GM21528 (cell line): ENCODE data around the gene MICAL3.
"Not testable (repeated sequence)": the region's sequence is repeated elsewhere in the genome, so short reads cannot be mapped to it uniquely, and the experiment has no call there.

ENCODE experiments used
- ATAC-seq: cut with Tn5 transposase; IDR thresholded peaks from one replicate; pipeline ENCODE4 v1.9.1; 2021; ENCODE audit warnings: mild to moderate bottlenecking, moderate library complexity; ENCODE audit not compliant: unreplicated experiment, low FRiP score

MICAL3 gene

GRCh38 chr22:17893900-17894535, 130.3 kb downstream of the MICAL3 start:
- no peak for ATAC-seq

GRCh38 chr22:17892376-17892775, 132.0 kb downstream of the MICAL3 start:
- ATAC-seq = no peak

DNA sequence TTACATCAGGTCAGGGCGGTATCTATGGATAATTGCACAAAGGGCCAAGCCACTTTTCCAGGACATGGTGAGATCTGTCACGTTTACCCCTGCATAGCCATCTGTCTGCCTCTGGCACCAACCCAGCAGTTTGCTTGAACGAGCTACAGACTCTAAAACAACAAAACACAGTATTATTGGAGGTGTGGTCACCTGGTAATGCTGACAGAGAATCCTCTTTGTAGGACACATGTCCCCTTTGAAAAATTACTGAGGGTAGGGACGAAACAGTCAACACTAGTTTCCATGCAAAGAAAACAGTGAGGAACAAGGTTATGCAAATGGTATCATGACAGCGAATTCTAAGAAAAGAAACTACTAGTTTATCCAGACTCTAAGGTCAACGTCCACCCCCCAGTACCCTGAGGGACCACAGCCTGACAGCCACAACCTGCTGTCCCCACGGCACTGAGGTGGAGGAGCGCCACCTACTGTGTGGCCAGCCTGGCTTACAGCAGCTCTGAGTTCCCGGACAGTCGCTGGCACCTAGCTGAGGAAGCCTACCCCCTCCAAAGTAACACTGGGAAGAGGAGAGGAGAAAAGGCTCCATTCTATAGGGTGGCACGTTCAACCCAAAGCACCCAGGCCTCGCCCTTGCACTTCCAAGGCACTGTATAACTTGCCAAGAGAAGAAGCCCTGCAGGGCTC, 132.7 kb downstream of the MICAL3 start:
- ATAC-seq = no peak

GRCh38 chr22:17890892-17891291, 133.5 kb downstream of the MICAL3 start:
- ATAC-seq = no peak

DNA sequence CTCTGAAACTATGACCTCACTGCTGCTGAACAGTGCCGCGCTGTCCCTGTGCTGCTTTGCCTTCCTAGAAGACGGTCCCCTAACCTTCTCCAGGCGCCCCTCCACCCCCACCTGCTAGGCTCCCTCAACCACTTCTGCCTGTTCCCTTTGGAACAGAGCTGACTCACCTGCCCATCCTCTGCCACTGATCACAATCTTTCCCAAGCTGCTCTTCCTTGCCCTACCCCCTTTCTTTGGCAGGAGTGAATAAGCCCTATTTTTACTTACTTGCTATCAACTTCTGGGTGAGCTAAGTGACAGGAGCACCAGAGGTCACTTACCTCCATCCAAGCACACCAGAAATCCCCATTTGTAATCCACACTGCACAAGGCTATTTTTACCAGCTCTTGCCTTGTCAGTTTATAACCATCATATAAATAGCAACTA, 134.1 kb downstream of the MICAL3 start:
- no peak for ATAC-seq

DNA sequence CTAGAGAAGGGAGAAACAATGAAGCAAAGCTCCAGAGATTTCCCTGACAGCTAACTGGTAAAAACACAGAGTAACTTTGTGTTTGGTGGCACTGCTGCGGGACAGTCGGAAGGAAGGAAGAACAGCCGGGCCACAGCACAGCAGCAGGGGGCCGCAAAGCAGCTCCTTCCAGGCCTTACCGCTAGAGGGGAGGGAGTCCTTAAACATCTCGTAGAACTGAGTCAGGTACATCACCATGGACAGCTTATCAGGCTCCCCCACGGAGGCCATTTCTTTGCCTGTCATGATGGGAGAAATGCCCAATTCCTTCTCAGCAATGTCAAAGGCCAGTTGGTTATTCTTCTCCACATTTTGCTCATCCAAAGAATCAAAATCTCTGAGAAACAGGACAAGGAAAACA, 135.5 kb downstream of the MICAL3 start:
- ATAC-seq = no peak

- ATAC-seq = no peak
Measured at GRCh38 chr22:17888439-17888838, 135.9 kb downstream of the MICAL3 start.

GRCh38 chr22:17884893-17885292, 139.5 kb downstream of the MICAL3 start:
- no peak for ATAC-seq

DNA sequence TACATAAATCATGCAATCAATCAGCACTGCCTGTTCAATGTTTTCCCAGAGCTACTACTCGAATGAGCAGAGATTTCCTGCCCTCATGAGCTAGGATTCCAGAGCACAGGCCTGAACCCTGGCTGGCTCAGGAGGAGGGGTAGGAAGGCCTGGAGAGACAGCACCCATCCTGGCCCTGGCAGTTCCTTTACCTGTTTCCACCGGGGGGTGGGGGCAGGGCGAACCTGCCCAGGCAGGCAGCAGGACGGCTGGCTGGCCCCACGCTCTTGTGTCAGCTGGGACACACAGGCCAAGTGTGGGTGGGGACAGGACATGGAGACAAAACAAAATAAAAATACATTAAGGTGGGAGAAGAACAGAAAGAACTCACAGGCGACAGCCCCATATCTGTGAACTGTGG, 140.3 kb downstream of the MICAL3 start:
- ATAC-seq = no peak

- ATAC-seq = no peak
Measured at GRCh38 chr22:17883356-17883755, 141.0 kb downstream of the MICAL3 start.

DNA sequence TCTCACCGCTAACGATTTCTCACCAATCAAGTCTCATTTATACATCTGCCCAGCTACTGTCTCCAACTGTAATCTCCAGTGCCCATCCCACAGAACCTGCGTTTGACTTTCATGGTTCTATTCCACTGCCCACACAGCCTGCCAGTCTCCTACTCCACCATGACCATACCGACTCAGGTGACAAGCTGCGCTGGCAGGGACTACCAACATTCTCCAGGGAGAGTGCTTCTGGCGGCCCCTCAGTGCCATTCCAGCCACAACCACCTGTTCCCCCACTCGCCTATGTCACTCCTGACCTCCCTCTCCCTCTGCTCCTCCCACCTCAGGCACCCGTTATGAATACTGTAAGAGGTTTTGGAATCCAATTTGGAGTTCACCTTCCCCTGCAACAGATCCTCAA, 141.6 kb downstream of the MICAL3 start:
- ATAC-seq = no peak

DNA sequence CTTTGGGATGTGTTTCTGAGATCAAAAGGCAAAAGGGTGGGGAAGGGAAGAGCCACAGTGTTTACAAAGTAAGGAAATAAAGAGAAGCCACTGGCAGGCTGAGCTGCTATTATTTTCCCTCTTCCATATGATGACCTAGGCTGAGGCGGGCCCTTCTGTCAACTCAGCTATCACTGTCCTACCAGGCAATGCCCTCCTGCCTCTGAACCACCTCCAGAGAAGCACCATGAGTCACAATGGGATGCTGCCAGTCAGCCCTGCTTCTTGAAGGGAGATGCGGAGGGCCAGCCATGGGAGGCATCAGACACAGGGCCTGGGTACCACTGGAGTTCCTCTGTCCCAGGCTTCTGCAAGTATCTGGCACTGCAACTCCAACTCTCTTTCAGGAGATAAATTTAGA, 142.2 kb downstream of the MICAL3 start:
- ATAC-seq = no peak

DNA sequence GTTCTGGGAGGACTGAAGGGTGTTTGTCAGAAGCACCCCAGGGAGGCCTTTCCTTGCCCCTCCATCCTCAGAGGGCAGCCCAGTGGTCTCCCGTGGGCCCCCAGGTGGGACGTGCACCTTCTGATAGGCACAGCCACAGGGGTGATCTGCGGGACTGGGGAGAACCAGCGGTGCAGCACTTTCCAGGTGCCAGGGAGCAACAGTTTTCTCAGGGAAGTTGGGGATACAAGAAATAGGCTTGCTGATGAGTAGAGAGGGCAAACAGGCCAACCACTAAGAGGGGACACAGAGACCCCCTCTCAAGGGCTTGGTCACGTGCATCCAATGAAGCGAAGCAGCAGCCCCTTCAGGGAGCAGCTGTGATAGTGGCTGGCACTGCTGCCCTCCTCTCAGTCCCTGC, 143.0 kb downstream of the MICAL3 start:
- no peak for ATAC-seq

- ATAC-seq = no peak
Measured at GRCh38 chr22:17880468-17880867, 143.9 kb downstream of the MICAL3 start.

- ATAC-seq = no peak
Measured at GRCh38 chr22:17880020-17880419, 144.3 kb downstream of the MICAL3 start.

DNA sequence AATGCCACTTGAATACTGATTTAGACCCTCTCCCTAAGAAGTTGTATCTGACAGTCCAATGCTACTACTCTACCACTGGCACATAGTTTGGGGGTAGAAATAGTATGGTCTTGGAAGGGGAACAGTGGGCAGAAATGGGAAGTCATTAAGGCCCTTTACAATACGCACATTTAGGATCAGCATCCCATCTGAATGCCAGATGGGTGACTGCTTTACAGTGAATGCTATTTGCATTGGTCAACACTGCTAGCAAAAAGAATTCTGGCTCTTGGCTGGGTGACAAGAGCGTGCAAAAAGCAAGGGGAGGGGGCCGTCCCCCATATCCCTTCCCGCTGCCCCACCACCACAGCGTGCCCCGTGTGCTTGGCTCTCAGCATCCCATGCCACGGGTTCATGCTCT, 145.4 kb downstream of the MICAL3 start:
- ATAC-seq = no peak

DNA sequence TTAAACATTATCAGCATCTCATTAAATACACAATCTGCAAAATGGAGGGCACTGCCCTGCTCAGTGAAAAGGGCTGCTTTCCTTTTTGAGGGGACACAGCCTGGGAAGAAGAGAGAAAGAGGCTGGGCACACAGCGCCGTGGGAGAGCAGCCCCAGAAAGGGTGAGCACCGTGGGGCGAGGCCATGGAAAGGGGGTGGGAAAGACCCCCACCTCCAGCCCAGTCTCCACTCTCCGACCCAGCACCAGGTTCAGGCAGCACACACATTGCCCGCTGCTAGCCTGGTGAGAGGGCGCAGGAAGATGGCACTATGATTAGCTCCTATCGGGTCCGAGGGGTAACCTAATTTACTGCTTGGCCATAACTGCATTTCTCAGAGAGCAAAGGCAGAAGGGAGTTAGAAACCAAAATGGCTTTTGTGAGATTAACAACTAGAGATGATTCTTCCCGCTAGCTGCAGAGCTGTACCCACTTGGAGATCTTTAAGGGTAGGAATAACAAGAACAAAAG, 146.1 kb downstream of the MICAL3 start:
- ATAC-seq = no peak

GRCh38 chr22:17876878-17877855, 147.2 kb downstream of the MICAL3 start:
- ATAC-seq = not testable (repeated sequence)

- no peak for ATAC-seq
Measured at GRCh38 chr22:17876306-17876831, 148.0 kb downstream of the MICAL3 start.

DNA sequence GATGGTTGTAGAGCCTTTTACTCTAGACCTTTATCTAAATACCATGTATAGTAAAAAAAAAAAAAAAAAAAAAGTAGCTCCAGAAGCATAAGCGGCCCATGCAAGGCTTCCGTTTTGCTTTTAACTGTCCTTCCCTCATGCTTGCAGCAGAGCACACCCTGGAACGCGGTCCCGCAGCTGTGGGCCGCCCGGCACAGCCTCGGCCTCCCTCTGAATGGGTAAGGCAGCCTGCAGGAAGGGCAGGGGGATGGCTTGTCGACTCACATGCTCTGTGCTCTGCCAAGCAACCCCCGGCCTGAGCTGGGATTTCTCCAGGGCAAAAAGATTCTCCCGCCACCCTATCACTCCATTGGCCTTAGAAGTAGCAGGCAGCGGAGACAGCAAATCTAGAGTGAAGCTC, 148.7 kb downstream of the MICAL3 start:
- ATAC-seq = no peak

DNA sequence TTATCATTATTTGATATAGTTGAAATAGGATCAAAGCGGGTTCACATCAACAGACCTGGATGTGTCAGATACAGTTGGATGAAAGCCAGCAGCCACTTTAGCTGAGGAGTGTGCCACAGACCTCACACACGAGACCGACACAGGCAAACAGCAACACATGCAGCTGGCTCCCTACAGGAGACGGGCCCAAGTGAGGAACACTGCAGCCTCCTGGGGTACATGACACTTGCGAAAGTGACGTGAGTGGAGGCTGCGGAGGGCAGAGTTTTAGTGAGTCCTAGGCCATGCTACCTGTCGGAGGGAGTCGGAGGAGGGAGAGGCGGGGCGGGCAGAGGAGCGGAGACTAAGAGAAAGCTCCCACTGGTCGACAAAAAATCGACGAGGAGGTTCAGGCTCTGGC, 149.2 kb downstream of the MICAL3 start:
- ATAC-seq = no peak
